ENCODE results near the gene PPP1R9B.
A peak's percentile ranks its signal among the peaks of the same experiment; 100 is the strongest.

PPP1R9B gene

GRCh38 chr17:50087246-50087911, 63.1 kb downstream of the PPP1R9B start:
- no peak overlapping the region for H2AFZ ChIP-seq (ENCODE audit: low read length)
- no peaks in the 10 kb centered on the region for H3K9me2 ChIP-seq (ENCODE audit: low read depth, low read length)
- TF ChIP-seq CTCF (IDR thresholded peaks at IDR 0.05; ENCODE audit: low read length) (peak; percentile 97), EZH2 (IDR thresholded peaks at IDR 0.05; ENCODE audit: borderline replicate concordance, low read length) (no peak)
- no peak overlapping the region for H3K4me3 ChIP-seq (ENCODE audit: low read depth, low read length, poor library complexity, severe bottlenecking)
- no peak overlapping the region for H3K4me2 ChIP-seq (ENCODE audit: low read length)
- no peak overlapping the region for H3K27ac ChIP-seq (ENCODE audit: low read depth, low read length, poor library complexity, severe bottlenecking)
- no peaks in the 10 kb centered on the region; the same call in 1 of the 2 replicates for H3K27me3 ChIP-seq (ENCODE audit: insufficient read depth, low read length)
- no peak overlapping the region for H3K9ac ChIP-seq (ENCODE audit: low read length)
- no peaks in the 10 kb centered on the region for H3K9me3 ChIP-seq (ENCODE audit: low read length)
- H3K79me2 ChIP-seq (ENCODE audit: insufficient read depth, low read length) = no peaks in the 10 kb centered on the region
- H3K4me1 ChIP-seq (ENCODE audit: insufficient read depth, low read length, severe bottlenecking) = no peaks in the 10 kb centered on the region
- H4K20me1 ChIP-seq (ENCODE audit: insufficient read depth, low read length) = no peaks in the 10 kb centered on the region
- H3K36me3 ChIP-seq (ENCODE audit: insufficient read depth, low read length) = no peaks in the 10 kb centered on the region
- H3F3A ChIP-seq (ENCODE audit: insufficient read depth, low read length) = no peaks in the 10 kb centered on the region
